ENCODE measurements around the gene GSC. TPM values are rescaled to one million over a fixed set of nuclear protein-coding genes. Genes with fewer than 3 reads are reported as not detected.

Gene GSC
- total RNA-seq, 1 donor from 2014 or later: not detected

GRCh38 chr14:94764573-94764972, 5.3 kb downstream of the GSC start:
- intact Hi-C loops (cut with DNase I): no loop called here
- H3K9me3 ChIP-seq: no peaks in the 10 kb centered on the region
- no peak for TF ChIP-seq CTCF (IDR thresholded peaks at IDR 0.05)
- H3K4me3 ChIP-seq: no peak overlapping the region
- H3K4me1 ChIP-seq: peaks cover 0 to 4% of the 10 kb centered on the region in 2 donors
- no peaks in the 10 kb centered on the region for H3K36me3 ChIP-seq
- H3K27ac ChIP-seq: no peak overlapping the region
- peaks cover 3% of the 10 kb centered on the region for H3K27me3 ChIP-seq
- no peak for DNase-seq (ENCODE audit: low spot score in 2 of 2)

GRCh38 chr14:94762431-94762830, 7.5 kb downstream of the GSC start:
- Histone ChIP-seq H3K27ac (no peak overlapping the region), H3K4me3 (no peak overlapping the region), H3K9me3 (no peaks in the 10 kb centered on the region), H3K27me3 (no peaks in the 10 kb centered on the region), H3K36me3 (no peaks in the 10 kb centered on the region), H3K4me1 (no peaks in the 10 kb centered on the region)
- TF ChIP-seq CTCF (IDR thresholded peaks at IDR 0.05): no peak
- intact Hi-C loops (cut with DNase I): no loop called here
- no peak for DNase-seq (ENCODE audit: low spot score in 2 of 2)

- H3K9me3 ChIP-seq: no peaks in the 10 kb centered on the region
- no peaks in the 10 kb centered on the region for H3K4me1 ChIP-seq
- TF ChIP-seq CTCF (IDR thresholded peaks at IDR 0.05): no peak
- H3K27me3 ChIP-seq: no peaks in the 10 kb centered on the region
- no peak overlapping the region for H3K4me3 ChIP-seq
- intact Hi-C loops (cut with DNase I): no loop called here
- no peak for DNase-seq (ENCODE audit: low spot score in 2 of 2)
- no peaks in the 10 kb centered on the region for H3K36me3 ChIP-seq
- no peak overlapping the region for H3K27ac ChIP-seq
These were observed 7.9 kb downstream of the GSC start for GRCh38 chr14:94761997-94762377.

GRCh38 chr14:94761348-94761996, 8.4 kb downstream of the GSC start:
- Histone ChIP-seq H3K27ac (no peak overlapping the region), H3K27me3 (no peaks in the 10 kb centered on the region), H3K4me1 (no peaks in the 10 kb centered on the region), H3K9me3 (no peaks in the 10 kb centered on the region), H3K4me3 (no peak overlapping the region), H3K36me3 (no peaks in the 10 kb centered on the region)
- DNase-seq (ENCODE audit: low spot score in 2 of 2): no peak
- no peak for TF ChIP-seq CTCF (IDR thresholded peaks at IDR 0.05)
- intact Hi-C loops (cut with DNase I): no loop called here

- Histone ChIP-seq H3K4me1 (no peaks in the 10 kb centered on the region), H3K9me3 (no peaks in the 10 kb centered on the region), H3K36me3 (no peaks in the 10 kb centered on the region), H3K4me3 (no peak overlapping the region), H3K27me3 (no peaks in the 10 kb centered on the region), H3K27ac (no peak overlapping the region)
- DNase-seq (ENCODE audit: low spot score in 2 of 2): no peak
- intact Hi-C loops (cut with DNase I): no loop called here
- TF ChIP-seq CTCF (IDR thresholded peaks at IDR 0.05): no peak
These were observed 13.5 kb downstream of the GSC start for GRCh38 chr14:94756310-94756882.

Data from ascending aorta (tissue), 2 donors.